ENCODE results near the gene CDH13.

DNA sequence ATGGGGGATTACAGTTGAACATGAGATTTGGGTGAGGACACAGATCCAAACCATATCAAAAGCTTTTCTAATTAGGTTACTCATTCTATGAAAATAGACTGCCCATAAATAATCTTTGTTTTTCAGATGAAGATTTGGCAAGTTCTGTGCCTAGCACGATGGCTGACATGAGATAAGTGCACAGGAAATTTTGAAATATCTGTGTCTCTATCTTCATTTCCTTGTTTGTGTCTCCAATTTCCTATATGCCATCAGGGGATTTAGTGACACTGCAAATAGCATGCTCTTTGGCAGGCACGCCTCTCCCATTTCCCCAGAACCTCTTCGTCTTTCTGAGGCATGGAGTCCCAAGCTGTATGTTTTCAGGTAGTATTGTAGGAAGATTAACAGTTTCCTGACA is 544.6 kb downstream of the CDH13 start:
- TF ChIP-seq, protein P1, sequence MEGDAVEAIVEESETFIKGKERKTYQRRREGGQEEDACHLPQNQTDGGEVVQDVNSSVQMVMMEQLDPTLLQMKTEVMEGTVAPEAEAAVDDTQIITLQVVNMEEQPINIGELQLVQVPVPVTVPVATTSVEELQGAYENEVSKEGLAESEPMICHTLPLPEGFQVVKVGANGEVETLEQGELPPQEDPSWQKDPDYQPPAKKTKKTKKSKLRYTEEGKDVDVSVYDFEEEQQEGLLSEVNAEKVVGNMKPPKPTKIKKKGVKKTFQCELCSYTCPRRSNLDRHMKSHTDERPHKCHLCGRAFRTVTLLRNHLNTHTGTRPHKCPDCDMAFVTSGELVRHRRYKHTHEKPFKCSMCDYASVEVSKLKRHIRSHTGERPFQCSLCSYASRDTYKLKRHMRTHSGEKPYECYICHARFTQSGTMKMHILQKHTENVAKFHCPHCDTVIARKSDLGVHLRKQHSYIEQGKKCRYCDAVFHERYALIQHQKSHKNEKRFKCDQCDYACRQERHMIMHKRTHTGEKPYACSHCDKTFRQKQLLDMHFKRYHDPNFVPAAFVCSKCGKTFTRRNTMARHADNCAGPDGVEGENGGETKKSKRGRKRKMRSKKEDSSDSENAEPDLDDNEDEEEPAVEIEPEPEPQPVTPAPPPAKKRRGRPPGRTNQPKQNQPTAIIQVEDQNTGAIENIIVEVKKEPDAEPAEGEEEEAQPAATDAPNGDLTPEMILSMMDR (IDR thresholded peaks at IDR 0.05; ENCODE audit: insufficient read depth, low read length) = no peak
- TF ChIP-seq, protein P2, sequence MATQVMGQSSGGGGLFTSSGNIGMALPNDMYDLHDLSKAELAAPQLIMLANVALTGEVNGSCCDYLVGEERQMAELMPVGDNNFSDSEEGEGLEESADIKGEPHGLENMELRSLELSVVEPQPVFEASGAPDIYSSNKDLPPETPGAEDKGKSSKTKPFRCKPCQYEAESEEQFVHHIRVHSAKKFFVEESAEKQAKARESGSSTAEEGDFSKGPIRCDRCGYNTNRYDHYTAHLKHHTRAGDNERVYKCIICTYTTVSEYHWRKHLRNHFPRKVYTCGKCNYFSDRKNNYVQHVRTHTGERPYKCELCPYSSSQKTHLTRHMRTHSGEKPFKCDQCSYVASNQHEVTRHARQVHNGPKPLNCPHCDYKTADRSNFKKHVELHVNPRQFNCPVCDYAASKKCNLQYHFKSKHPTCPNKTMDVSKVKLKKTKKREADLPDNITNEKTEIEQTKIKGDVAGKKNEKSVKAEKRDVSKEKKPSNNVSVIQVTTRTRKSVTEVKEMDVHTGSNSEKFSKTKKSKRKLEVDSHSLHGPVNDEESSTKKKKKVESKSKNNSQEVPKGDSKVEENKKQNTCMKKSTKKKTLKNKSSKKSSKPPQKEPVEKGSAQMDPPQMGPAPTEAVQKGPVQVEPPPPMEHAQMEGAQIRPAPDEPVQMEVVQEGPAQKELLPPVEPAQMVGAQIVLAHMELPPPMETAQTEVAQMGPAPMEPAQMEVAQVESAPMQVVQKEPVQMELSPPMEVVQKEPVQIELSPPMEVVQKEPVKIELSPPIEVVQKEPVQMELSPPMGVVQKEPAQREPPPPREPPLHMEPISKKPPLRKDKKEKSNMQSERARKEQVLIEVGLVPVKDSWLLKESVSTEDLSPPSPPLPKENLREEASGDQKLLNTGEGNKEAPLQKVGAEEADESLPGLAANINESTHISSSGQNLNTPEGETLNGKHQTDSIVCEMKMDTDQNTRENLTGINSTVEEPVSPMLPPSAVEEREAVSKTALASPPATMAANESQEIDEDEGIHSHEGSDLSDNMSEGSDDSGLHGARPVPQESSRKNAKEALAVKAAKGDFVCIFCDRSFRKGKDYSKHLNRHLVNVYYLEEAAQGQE (IDR thresholded peaks at IDR 0.05; ENCODE audit: insufficient replicate concordance, low read depth) = no peak
